PFSK-1 (cell line): ENCODE results near the gene CYB561A3.

Experiments
- FOXP2 ChIP-seq: optimal IDR thresholded peaks from 2 replicates; pipeline ENCODE3; 2011; ENCODE audit warnings: borderline replicate concordance, control low read depth, inconsistent platforms; ENCODE audit not compliant: insufficient read depth; ENCODE audit errors: extremely low read length, extremely low read depth
- POLR2AphosphoS5 ChIP-seq: IDR thresholded peaks from 2 replicates; pipeline ENCODE4 v1.6.1; 2012; ENCODE audit warnings: low read depth, mild to moderate bottlenecking, control low read depth, low read length, moderate library complexity
- SIN3A ChIP-seq: IDR thresholded peaks from 2 replicates; pipeline ENCODE4 v1.6.1; 2012; ENCODE audit warnings: mild to moderate bottlenecking, low read length, moderate library complexity, borderline replicate concordance; ENCODE audit not compliant: insufficient read depth
- TAF1 ChIP-seq: IDR thresholded peaks from 2 replicates; pipeline ENCODE4 v1.6.1; 2012; ENCODE audit warnings: low read length, control low read depth, borderline replicate concordance; ENCODE audit not compliant: insufficient read depth
- TF ChIP-seq, protein P1 (sequence below), 2 experiments: IDR thresholded peaks; 2 replicates each; pipeline versions ENCODE4 v1.6.1 to v1.8.0; 2011 to 2012; ENCODE audit warnings: low read depth in 2 of 2, low read length in 2 of 2, control low read depth in 1 of 2, inconsistent platforms in 1 of 2, mild to moderate bottlenecking in 1 of 2, moderate library complexity in 1 of 2; ENCODE audit not compliant: insufficient read depth in 1 of 2

Gene CYB561A3

DNA sequence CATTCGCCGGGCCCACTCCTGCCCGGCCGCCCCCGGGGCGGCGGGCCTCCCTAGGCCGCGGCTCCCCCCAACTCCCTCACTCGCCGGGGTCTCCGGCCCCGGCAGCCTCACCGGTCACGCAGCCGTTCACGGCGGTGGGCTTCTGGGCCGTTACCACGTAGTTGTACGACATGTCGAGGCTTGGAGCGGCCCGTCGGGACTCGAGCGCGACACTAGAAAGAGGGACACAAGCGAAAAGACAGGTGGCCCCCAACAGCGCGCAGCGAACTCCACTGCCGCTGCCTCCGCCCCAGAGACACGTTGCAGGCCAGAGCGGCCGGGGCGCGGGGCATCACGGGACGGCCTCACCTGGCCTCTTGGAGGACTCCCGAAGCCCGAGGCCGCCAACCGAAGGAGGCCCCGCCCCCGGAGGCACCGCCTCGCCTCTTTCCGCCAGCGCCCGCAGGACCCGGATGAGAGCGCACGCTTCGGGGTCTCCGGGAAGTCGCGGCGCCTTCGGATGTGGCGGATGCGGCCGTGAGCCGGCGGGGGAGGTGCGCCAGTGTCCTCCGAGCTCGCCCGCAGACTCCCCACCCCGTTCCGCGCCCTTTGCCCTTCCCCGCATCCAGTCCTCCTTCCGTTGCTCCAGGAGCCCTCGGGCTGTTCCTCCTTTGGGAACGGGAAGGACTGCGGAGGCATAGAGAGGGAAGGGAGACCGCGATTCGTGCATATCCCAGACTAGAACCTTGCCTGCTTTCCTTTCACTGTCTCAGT, 28.7 kb downstream of the CYB561A3 start, which contains the start of the genes DDB1 and TKFC:
TSS of gene DDB1 (minus strand) at position 309 of the 753 bp plus-strand sequence. CDS start at position 172, 137 bp downstream.
TSS of gene TKFC (plus strand) at position 432 of the 753 bp plus-strand sequence. CDS start 1,501 bp downstream, outside the sequence.
- TF ChIP-seq, protein P1, sequence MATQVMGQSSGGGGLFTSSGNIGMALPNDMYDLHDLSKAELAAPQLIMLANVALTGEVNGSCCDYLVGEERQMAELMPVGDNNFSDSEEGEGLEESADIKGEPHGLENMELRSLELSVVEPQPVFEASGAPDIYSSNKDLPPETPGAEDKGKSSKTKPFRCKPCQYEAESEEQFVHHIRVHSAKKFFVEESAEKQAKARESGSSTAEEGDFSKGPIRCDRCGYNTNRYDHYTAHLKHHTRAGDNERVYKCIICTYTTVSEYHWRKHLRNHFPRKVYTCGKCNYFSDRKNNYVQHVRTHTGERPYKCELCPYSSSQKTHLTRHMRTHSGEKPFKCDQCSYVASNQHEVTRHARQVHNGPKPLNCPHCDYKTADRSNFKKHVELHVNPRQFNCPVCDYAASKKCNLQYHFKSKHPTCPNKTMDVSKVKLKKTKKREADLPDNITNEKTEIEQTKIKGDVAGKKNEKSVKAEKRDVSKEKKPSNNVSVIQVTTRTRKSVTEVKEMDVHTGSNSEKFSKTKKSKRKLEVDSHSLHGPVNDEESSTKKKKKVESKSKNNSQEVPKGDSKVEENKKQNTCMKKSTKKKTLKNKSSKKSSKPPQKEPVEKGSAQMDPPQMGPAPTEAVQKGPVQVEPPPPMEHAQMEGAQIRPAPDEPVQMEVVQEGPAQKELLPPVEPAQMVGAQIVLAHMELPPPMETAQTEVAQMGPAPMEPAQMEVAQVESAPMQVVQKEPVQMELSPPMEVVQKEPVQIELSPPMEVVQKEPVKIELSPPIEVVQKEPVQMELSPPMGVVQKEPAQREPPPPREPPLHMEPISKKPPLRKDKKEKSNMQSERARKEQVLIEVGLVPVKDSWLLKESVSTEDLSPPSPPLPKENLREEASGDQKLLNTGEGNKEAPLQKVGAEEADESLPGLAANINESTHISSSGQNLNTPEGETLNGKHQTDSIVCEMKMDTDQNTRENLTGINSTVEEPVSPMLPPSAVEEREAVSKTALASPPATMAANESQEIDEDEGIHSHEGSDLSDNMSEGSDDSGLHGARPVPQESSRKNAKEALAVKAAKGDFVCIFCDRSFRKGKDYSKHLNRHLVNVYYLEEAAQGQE (IDR thresholded peaks at IDR 0.05; ENCODE audit: insufficient read depth in 1 of 2, low read depth in 2 of 2, low read length in 2 of 2) = peak; percentile 51 to 61; a peak in 1 of 4 replicates
- peak; percentile 93 for TF ChIP-seq TAF1
- peak; percentile 94; the same call in 1 of the 2 replicates for TF ChIP-seq SIN3A
- peak; percentile 99 for TF ChIP-seq POLR2AphosphoS5
- TF ChIP-seq FOXP2 = peak; percentile 56

DNA sequence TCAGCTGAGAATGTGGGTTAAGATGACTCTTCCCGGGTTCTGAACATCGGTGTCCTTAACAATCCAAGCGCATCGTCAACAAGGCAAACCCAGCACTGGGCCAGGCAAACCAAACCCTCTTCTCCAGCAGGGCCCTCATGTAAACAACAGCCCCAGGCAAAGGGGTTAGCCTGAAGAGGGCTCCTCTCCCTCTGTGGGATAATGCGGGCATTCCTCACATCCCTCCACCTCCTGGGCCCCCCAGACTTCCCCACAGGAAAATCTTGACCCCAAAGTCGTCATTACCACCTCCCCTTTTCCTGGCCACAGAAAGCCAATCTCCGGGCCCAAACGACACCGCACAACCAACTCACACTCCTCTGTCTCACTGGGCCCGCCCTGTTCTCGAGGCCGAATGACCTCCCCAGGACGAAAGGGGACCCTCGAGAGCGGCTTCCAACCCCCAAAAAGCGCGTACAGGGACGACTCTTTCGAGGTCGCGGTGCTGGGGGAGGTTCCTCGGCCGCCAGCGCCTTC, 29.3 kb downstream of the CYB561A3 start:
- TF ChIP-seq POLR2AphosphoS5 (no peak), SIN3A (no peak), TAF1 (no peak), FOXP2 (no peak)
- TF ChIP-seq, protein P1 (IDR thresholded peaks at IDR 0.05; ENCODE audit: insufficient read depth in 1 of 2, low read depth in 2 of 2, low read length in 2 of 2) = no peak

DNA sequence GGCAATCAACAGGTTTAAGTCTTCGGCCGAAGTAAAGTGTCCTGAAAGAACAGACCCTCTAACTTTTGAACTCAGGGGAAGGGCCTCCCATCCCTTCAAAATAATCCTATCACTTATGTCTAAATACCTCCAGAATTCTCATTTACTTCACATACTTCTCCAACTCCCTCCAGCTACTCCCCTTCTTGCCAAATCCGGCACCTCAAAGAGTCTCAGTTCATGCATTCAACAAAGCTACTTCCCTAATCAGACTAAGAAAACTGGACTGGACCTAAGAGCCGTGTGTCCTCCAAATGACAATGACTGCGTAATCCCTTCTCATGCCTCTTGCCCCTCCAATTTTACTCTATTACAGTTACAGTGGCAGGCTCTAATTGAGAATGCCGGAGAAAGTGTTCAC, 30.0 kb downstream of the CYB561A3 start:
- no peak for TF ChIP-seq FOXP2
- no peak for TF ChIP-seq POLR2AphosphoS5
- no peak for TF ChIP-seq SIN3A
- no peak for TF ChIP-seq TAF1
- TF ChIP-seq, protein P1 (IDR thresholded peaks at IDR 0.05; ENCODE audit: insufficient read depth in 1 of 2, low read depth in 2 of 2, low read length in 2 of 2) = no peak

DNA sequence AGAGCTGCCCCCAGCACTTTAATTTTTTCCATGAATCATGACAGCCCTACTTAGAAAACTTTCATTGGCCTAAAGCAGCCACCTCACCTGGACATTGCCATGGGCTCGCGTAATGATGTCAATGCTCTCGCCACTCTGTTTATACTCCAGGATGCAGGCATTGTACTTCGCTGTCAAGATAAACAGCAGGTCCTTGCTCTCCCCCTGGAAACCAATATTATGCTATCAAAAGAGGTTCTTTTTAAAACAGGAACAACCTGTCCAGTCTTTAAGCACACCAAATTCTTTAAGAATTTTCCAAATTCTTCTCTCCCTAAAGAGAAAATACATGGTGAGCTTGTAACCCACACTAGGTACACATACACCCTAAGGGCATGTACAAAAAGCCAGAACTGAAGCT, 31.8 kb downstream of the CYB561A3 start:
- TF ChIP-seq, protein P1 (IDR thresholded peaks at IDR 0.05; ENCODE audit: insufficient read depth in 1 of 2, low read depth in 2 of 2, low read length in 2 of 2) = no peak
- TF ChIP-seq FOXP2 (no peak), SIN3A (no peak), TAF1 (no peak), POLR2AphosphoS5 (no peak)
